HG03442 (cell line): ENCODE results near the gene SYT17.

Experiments
- ATAC-seq: cut with Tn5 transposase; IDR thresholded peaks from one replicate; pipeline ENCODE4 v1.9.1; 2021; ENCODE audit warnings: mild to moderate bottlenecking, moderate library complexity; ENCODE audit not compliant: unreplicated experiment

The SYT17 gene

DNA sequence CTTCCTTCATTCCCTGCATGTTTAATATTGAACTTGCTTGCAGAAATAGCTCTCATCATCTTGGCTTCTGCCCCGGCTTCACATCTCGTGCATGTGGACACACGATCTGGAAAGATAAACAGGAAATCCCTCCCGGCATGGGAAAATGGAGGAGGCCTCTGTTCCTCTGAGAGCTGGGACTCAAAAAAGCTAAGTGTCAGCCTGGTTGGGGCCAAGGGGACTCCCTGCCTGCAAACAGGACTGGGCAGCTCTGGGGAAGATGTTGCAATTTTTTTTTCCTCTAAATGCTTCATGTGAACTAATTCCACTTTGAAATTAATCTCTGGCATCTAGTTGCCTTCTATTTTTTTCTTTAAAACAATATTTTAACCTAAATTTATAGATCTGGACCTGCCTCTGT, 29.4 kb upstream of the SYT17 start:
- no peak for ATAC-seq

- no peak for ATAC-seq
Observed at GRCh38 chr16:19139436-19140091, 28.5 kb upstream of the SYT17 start.

- no peak for ATAC-seq
Observed at GRCh38 chr16:19140396-19140795, 27.6 kb upstream of the SYT17 start.

DNA sequence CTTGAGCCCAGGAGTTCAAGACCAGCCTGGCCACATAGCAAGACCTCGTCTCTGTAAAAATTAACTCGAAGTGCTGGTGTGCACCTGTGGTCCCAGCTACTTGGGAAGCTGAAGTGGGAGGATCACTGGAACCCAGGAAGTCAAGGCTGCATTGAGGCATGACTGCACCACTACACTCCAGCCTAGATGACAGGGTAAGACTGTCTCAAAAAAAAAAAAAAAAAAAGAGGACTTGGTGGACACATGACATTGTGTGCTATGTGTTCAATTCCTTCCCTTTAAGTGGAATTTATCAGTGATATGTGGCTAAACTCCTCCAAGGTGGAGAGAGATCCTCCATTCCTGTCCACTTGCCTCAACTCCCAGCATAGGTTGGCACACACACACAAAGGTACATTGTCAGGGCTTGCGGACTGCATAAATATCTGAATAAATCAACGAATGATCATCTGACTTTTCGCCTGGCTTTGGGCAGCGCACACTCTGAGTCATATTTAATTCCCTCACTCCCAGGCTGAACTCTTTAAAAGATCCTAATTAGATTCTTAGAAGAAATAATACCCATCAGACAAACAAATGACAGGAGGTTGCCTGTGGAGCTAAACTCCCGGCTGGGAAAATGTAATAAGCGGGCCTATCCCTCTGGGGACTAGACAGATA, 25.0 kb upstream of the SYT17 start:
- no peak for ATAC-seq

DNA sequence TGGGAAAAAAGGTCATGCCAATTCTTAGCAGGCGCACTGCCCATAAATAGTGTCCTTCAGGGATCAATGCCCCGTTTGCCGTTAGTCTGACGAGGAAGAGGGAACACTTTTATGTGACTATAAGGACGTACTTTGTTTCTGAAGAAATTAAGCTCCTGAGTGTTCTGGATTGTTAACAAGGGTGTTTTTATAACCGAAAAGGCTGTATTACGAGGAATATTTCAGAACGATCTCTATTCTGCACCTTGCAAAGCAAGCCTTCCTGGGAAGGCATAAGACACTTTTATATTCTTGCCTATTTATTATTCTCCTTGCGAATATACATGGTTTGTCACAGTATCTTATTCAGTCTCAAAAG, 24.5 kb upstream of the SYT17 start:
- ATAC-seq: no peak

DNA sequence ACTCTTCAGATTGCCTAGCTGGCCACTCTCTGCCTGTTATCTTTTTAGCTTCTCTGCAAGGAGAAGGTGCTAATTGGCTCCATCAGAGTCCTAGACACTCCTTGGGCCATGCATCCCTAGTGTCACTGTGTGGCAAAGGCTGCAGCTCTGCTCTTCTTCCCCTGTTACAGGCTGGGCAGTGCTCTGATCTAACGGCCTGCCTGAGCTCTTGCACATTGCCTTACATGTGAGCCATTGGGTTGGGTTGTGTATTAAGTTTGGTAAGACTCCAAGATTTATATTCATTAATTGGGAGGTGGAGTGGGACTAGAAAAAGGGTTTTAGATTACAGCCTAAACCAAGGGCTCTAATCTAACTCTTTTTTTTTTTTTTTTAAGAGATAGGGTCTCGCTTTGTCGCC, 23.0 kb upstream of the SYT17 start:
- ATAC-seq: no peak

DNA sequence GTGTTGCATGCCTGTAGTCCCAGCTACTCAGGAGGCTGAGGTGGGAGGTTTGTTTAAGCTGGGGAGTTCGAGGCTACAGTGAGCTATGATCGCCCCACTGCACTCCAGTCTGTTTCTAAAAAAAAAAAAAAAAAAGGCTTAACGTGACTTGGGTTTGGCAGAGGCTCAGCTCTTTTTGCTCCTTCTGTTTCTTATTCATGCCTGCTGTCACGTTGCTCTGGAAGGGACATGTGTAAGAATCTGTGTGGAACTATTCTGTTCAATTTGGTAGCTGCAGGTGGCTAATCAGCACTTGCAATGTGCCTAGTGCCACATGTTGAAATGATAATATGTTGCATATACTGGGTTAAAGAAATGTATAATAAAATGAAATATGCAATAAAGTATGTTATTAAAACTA, 20.9 kb upstream of the SYT17 start:
- ATAC-seq: no peak

DNA sequence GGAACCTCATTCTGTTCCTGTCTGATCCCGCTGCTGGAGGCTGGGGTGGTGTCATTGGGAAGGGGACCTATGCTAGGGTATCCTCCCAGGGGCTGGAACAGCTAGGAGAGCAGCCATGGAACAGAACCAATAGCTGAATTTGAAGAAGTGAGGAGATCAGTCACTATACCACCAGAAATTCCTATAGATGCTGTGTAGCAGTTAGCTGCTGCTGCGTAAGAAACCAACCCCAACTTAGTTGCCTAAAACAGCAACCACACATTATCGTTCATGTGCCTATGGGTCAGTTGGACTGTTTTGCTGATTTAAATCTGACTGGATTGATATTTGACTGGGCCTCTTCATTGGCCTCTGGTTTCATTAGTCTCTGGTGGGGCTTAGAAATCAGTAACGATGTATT, 20.4 kb upstream of the SYT17 start:
- ATAC-seq: no peak

DNA sequence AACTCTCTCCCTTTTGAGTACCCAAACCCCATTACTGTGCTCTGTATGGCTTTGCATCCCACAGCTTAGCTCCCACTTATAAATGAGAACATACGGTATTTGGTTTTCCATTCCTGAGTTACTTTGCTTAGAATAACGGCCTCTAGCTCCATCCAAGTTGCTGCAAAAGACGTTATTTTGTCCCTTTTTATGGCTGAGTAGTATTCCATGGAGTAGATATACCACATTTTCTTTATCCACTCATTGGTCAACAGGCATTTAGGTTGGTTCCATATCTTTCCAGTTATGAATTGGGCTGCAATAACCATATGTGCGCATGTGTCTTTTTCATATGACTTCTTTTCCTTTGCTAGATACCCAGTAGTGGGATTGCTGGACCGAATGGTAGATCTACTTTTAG, 19.9 kb upstream of the SYT17 start:
- ATAC-seq: no peak

DNA sequence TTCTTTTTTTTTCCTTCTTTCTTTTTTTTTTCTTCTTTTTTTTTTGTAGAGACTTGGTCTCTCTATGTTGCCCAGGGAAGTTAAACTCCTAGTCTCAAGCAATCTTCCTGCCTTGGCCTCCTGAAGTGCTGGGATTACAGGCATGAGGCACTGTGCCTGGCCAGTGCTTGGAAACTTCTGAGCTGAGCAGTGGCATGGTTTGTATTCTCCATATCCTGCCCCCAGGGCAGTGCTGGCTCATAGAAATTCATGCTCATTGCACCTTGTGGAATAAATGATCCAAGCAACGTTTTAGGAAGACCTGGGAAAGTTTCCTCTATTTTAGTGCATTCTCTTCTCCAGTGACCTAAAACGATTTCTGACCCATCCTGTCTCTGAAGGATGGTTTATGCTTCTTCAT, 16.7 kb upstream of the SYT17 start:
- ATAC-seq: no peak

DNA sequence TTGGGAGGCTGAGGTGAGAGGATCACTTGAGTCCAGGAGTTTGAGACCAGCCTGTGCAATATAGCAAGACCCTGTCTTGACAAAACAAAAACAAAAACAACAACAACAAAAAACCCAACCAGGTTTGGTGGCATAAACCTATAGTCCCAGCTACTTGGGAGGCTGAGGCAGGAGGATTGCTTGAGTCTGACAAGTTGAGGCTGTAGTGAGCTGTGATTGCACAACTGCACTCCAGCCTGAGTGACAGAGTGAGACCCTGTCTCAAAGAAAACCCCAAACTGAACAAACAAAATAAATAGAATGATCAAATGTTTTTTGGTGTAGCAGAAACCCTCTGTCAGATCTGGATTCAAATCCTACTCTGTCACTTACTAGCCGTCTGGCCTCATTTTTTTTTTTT, 16.0 kb upstream of the SYT17 start:
- ATAC-seq: no peak

DNA sequence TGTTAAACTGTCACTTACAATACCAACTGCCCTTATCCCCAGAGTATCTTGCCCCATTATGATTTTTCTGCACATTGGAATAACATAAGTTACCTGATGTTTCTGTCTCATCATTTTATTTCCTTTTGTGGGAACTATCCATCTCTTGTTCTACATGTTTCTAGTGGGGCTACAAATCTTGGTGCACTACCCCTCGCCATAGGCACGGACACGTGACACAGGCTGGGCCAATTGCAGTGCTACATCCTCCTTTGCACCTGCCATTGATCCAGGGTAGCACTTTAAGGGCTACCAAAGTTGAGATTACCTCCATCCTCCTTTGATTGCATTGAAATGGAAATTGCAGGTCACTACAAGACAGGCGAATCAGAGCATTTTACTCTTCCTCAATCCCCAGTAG, 14.2 kb upstream of the SYT17 start:
- no peak for ATAC-seq

GRCh38 chr16:19162085-19162484, 6.0 kb upstream of the SYT17 start:
- ATAC-seq: no peak

DNA sequence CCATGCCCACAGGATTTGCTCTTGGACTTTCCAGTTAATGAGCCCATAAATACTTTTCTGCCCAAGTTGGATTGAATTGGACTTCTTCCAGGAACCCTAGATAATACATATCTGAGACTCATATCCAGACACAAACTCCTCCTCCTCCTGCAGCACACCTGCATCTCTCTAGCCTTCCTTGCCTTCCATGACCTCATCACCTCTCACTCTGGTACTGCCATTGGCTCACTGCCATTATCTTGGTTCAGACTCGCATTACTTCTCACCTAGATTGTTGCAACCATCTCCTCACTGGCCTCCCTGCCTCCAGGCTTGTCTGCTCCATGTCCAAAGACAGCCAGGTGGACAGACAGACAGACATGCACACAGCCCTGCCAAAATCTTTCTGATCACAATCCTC, 4.8 kb upstream of the SYT17 start:
- no peak for ATAC-seq

- ATAC-seq: no peak
Observed at GRCh38 chr16:19164285-19164684, 3.8 kb upstream of the SYT17 start.

DNA sequence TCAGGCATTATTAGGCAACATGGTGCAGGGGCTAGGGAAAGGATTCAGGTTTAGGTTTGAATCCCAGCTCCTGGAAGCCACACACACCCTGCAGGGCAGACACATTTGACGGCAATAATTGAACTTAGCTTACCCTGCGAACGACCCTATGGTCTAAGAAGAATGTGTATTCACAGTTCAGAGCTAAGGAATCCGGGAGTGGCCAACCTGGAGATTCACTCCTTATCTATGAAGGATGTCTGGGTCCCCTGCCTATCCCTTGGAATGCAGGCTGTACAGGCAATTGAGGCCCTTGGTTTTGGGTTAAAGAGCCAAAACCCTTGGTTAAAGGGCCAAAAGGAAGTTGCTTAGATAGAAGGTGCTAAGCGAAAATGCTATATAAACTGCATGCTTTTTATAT, 2.9 kb upstream of the SYT17 start:
- no peak for ATAC-seq

- no peak for ATAC-seq
Observed at GRCh38 chr16:19166500-19166899, 1.5 kb upstream of the SYT17 start.

DNA sequence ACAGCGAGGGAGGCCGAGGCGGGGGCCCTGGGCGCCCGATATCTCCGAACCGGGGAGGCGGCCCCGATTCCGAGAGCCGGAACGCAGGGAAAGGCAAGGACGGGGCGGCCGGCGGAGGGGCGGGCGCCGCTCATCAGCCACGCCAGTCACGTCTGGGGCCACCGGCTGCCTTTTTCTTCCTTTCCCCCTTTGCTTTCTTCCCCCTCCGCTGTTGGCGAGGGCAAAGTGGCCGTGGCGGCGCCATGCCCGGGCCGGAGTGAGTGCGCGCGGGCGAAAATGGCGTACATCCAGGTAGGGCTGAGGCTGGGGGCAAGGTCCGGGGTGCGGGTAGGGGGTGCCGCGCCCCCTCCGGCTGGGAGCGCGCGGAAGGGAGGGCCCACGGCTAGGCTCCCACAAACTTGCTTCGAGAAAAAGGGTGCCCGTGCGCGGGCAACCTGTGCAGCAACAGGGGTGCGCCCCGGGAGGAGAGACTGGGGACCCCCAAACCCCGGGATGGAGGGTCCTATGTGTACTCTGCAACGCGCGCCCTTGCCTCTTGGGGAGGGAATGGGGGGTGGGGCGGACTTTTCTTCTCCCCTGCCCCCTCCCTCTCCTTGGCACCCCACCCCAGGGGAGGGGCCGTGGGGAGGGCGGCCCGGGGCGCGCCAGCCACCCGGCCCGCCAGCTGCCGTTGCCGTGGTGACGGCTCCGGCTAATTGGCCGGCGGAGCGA, 486 bp downstream of the SYT17 start:
- ATAC-seq: no peak

- ATAC-seq: no peak
Observed at GRCh38 chr16:19169082-19169639, 1.1 kb downstream of the SYT17 start.

- ATAC-seq: no peak
Observed at GRCh38 chr16:19170043-19170655, 2.1 kb downstream of the SYT17 start.

DNA sequence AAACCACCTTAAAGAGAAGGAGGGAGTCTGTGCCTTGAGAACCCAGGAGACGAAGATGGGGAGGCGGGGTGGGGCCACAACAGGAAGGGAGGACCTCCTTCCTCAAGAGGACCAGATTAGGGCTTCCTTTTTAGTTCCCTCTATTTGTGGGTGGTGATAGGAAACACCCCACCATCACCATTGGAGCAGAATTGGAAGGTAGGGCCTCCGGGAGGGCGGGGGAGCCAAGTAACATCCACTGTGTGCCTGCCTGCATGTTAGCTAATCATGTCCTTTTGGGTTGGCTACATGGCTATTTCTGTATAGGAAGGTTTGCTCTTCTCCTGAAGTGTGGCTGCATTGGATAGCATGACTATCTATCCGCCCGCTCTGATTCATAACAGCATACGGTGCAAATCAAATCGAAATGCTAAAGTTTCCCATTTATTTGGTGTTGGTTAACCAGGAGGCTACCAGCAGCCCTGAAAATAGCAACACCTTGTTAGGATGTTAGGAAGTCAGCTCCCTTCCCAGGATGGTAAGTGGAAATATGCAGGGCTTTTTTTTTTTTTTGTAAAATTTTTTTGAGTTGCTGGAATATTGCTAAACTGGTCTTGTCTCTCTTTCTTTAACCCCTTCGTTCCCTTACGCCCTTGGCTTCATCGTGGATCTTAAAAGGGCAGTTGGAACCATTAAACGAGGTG, 4.2 kb downstream of the SYT17 start:
- ATAC-seq: no peak
